ENCODE data around the gene KRTCAP2.

The KRTCAP2 gene

GRCh38 chr1:155121249-155121648, 51.9 kb downstream of the KRTCAP2 start:
- no peak for DNase-seq (ENCODE audit: insufficient read length, low spot score)
- TF ChIP-seq POLR2A (IDR thresholded peaks at IDR 0.05; ENCODE audit: low read depth, low read length): no peak
- FAIRE-seq: no peak

GRCh38 chr1:155120253-155120652, 52.9 kb downstream of the KRTCAP2 start:
- FAIRE-seq (no peak), DNase-seq (ENCODE audit: insufficient read length, low spot score) (no peak)
- TF ChIP-seq POLR2A (IDR thresholded peaks at IDR 0.05; ENCODE audit: low read depth, low read length): no peak

All from H54 (cell line).